Measurements from ENCODE around the gene TRIM26.
"Not testable (repeated sequence)": the region's sequence is repeated elsewhere in the genome, so short reads cannot be mapped to it uniquely, and the experiment has no call there.

TRIM26 gene

GRCh38 chr6:30212865-30213666, at the start of gene TRIM26:
TSS of gene TRIM26 (minus strand) at chr6:30213406. CDS start at chr6:30199103, 14,303 bp downstream.
- DNase-seq (ENCODE audit: low read depth), result peak; percentile 79

- no peak for DNase-seq (ENCODE audit: low read depth)
Measured at GRCh38 chr6:30260036-30260504, 46.9 kb upstream of the TRIM26 start.

- DNase-seq (ENCODE audit: low read depth), result peak; percentile 39
Measured at GRCh38 chr6:30259140-30260035, 46.2 kb upstream of the TRIM26 start.

GRCh38 chr6:30258204-30258603, 45.0 kb upstream of the TRIM26 start:
- no peak for DNase-seq (ENCODE audit: low read depth)

GRCh38 chr6:30252417-30252816, 39.2 kb upstream of the TRIM26 start:
- not testable (repeated sequence) for DNase-seq (ENCODE audit: low read depth)

- DNase-seq (ENCODE audit: low read depth), result no peak
Measured at GRCh38 chr6:30244560-30244959, 31.4 kb upstream of the TRIM26 start.

GRCh38 chr6:30238178-30238795, 25.1 kb upstream of the TRIM26 start:
- no peak for DNase-seq (ENCODE audit: low read depth)

- no peak for DNase-seq (ENCODE audit: low read depth)
Measured at GRCh38 chr6:30234356-30234755, 21.1 kb upstream of the TRIM26 start.

GRCh38 chr6:30231067-30231466, 17.9 kb upstream of the TRIM26 start:
- DNase-seq (ENCODE audit: low read depth), result no peak

GRCh38 chr6:30227763-30228487, 14.7 kb upstream of the TRIM26 start:
- DNase-seq (ENCODE audit: low read depth), result no peak

GRCh38 chr6:30227242-30227722, 14.1 kb upstream of the TRIM26 start:
- DNase-seq (ENCODE audit: low read depth), result no peak

- DNase-seq (ENCODE audit: low read depth), result no peak
Measured at GRCh38 chr6:30223339-30223738, 10.1 kb upstream of the TRIM26 start.

- DNase-seq (ENCODE audit: low read depth), result not testable (repeated sequence)
Measured at GRCh38 chr6:30221956-30222355, 8.8 kb upstream of the TRIM26 start.

GRCh38 chr6:30221395-30221794, 8.2 kb upstream of the TRIM26 start:
- not testable (repeated sequence) for DNase-seq (ENCODE audit: low read depth)

GRCh38 chr6:30219244-30219643, 6.0 kb upstream of the TRIM26 start:
- DNase-seq (ENCODE audit: low read depth), result no peak

- DNase-seq (ENCODE audit: low read depth), result no peak
Measured at GRCh38 chr6:30216096-30216495, 2.9 kb upstream of the TRIM26 start.

GRCh38 chr6:30214657-30214982, 1.4 kb upstream of the TRIM26 start:
- no peak for DNase-seq (ENCODE audit: low read depth)

GRCh38 chr6:30213957-30214656, 901 bp upstream of the TRIM26 start:
- no peak for DNase-seq (ENCODE audit: low read depth)

GRCh38 chr6:30213667-30213956, 406 bp upstream of the TRIM26 start:
- no peak for DNase-seq (ENCODE audit: low read depth)

- DNase-seq (ENCODE audit: low read depth), result no peak
Measured at GRCh38 chr6:30211899-30212298, 1.3 kb downstream of the TRIM26 start.

- no peak for DNase-seq (ENCODE audit: low read depth)
Measured at GRCh38 chr6:30211306-30211705, 1.9 kb downstream of the TRIM26 start.

Measured in GM04503 (cell line).